Kidney epithelial cell (primary cell): ENCODE measurements around the gene TUBB6. TPM values are rescaled to one million over a fixed set of nuclear protein-coding genes. Genes with fewer than 3 reads are reported as not detected.

ENCODE experiments used
- DNase-seq: peaks from one replicate; pipeline ENCODE4 v3.0.0-alpha.2; 2010; ENCODE audit warnings: low read depth
- H3K27me3 ChIP-seq: 2 replicates; pipeline ENCODE4 v1.6.0; 2011; ENCODE audit warnings: low read length; ENCODE audit not compliant: control insufficient read depth, insufficient read depth
- H3K36me3 ChIP-seq: 2 replicates; pipeline ENCODE4 v1.5.1; 2011; ENCODE audit warnings: low read length; ENCODE audit not compliant: control insufficient read depth, insufficient read depth
- H3K4me3 ChIP-seq: 2 replicates; pipeline ENCODE4 v1.5.1; 2011; ENCODE audit warnings: low read depth, mild to moderate bottlenecking, control low read depth, low read length
- CTCF ChIP-seq: IDR thresholded peaks from 2 replicates; pipeline ENCODE4 v1.5.1; 2011; ENCODE audit warnings: mild to moderate bottlenecking, moderate library complexity, low read length, control low read depth, inconsistent platforms; ENCODE audit not compliant: insufficient read depth, poor library complexity, severe bottlenecking
- total RNA-seq: library from RNA; depleted of rRNA; stranded (reverse); fragments of >200 nt; gene quantifications from 2 replicates; pipeline ENCODE4 v1.2.3, GENCODE V29; 2015

TUBB6 gene
- total RNA-seq, 1 donor from 2014 or later = 387 TPM

GRCh38 chr18:12308386-12309100 is 502 bp downstream of the TUBB6 start:
- peaks cover 1% of the 10 kb centered on the region for H3K36me3 ChIP-seq
- TF ChIP-seq CTCF = no peak
- H3K4me3 ChIP-seq = peak overlapping the region; percentile 68
- no peaks in the 10 kb centered on the region for H3K27me3 ChIP-seq
- no peak for DNase-seq

GRCh38 chr18:12309683-12310198 is 1.7 kb downstream of the TUBB6 start:
- DNase-seq = no peak
- H3K36me3 ChIP-seq = peaks cover 1% of the 10 kb centered on the region
- H3K27me3 ChIP-seq = no peaks in the 10 kb centered on the region
- H3K4me3 ChIP-seq = peak overlapping the region; percentile 68
- TF ChIP-seq CTCF = no peak

GRCh38 chr18:12310762-12311161 is 2.7 kb downstream of the TUBB6 start:
- H3K27me3 ChIP-seq = no peaks in the 10 kb centered on the region
- H3K36me3 ChIP-seq = peaks cover 1% of the 10 kb centered on the region
- H3K4me3 ChIP-seq = no peak overlapping the region
- no peak for TF ChIP-seq CTCF
- no peak for DNase-seq

GRCh38 chr18:12312976-12313375 is 4.9 kb downstream of the TUBB6 start:
- no peak for DNase-seq
- Histone ChIP-seq H3K36me3 (peaks cover 1% of the 10 kb centered on the region), H3K4me3 (no peak overlapping the region), H3K27me3 (no peaks in the 10 kb centered on the region)
- TF ChIP-seq CTCF = no peak

- no peak for TF ChIP-seq CTCF
- H3K36me3 ChIP-seq = peaks cover 1% of the 10 kb centered on the region
Measured at GRCh38 chr18:12313530-12314245, 5.6 kb downstream of the TUBB6 start.

More at GRCh38 chr18:12313530-12314245, 5.6 kb downstream of the TUBB6 start:
- H3K4me3 ChIP-seq = no peak overlapping the region
- no peak for DNase-seq
- no peaks in the 10 kb centered on the region for H3K27me3 ChIP-seq
